ENCODE measurements around the gene MYO5C.

Gene MYO5C

DNA sequence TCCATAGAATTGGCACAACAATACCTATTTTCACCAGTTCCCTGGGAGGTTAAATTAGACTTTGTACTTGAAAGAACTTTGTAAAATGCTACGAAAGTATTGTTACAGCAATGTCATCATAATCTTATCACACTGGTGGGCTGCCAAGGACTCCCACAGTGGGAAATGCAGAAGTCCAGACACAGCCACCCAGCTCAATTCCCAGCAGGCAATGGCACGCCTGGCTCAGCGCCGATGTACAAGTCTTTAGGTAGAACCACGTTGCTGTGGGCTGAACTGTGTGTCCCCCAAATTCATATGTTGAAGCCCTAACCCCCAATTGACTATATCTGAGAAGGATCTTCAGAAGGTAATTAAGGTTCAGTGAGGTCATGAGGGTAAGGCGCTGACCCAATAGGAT, 12.3 kb downstream of the MYO5C start:
- TF ChIP-seq CTCF (IDR thresholded peaks at IDR 0.05; ENCODE audit: low read depth, low read length) = no peak
- no peak for DNase-seq (ENCODE audit: extremely low read depth, low read depth)

DNA sequence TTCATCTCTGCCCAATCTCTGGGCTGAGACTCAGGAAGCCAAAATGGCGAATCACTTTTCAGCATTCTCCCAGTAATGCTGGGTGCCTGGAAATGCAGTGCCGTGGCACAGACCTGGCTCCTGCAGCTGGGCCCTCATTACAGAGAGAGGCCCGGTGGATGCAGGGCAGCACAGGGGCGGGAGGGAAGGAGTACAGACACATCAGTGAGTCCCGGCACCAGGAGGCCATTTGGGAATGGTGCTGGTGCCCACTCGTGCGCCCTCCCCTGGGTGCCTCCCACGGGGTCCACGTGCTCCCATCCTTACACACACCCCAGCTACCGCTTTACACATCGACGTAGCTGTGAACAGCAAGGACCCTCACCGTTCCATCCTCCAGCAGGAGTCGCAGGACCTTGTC, 13.2 kb downstream of the MYO5C start:
- TF ChIP-seq CTCF (IDR thresholded peaks at IDR 0.05; ENCODE audit: low read depth, low read length) = no peak
- DNase-seq (ENCODE audit: extremely low read depth, low read depth) = no peak

GRCh38 chr15:52281085-52282035, 14.2 kb downstream of the MYO5C start:
- no peak for DNase-seq (ENCODE audit: extremely low read depth, low read depth)
- TF ChIP-seq CTCF (IDR thresholded peaks at IDR 0.05; ENCODE audit: low read depth, low read length) = no peak

DNA sequence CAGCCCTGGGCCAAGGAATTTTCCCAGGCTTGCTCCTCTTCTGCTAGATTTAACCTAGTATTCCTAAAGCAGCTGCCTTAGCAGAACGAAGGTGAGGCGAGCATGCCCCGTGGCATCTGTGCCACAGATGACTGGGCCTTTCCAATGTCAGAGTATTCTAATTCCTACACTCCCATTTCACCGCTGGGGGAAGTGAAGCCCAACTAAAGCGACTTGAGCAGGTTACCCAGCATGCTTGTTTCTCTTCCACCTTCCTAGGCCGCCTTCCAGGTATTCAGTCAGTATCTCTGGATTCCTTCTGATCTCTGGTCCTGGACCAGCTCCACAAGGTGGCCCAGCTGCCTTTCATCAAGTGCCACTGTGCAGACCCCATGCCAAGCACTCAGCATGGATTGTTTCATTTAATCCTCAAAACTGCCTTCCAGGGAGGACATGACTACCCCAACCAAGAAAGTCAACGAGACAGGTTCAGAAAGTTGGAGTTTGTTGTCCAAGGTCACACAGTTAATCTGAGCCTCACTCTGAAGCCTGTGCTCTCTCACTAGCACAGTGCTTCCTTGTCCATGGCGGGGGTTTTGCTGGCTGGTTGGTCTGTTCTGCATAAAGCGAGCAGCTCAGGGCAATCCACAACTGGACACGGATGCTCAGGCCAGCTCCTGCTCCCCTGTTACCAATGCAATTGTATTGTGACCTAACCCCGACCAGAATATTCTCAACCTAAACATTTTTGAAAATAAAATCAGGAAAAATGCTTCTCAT, 15.1 kb downstream of the MYO5C start:
- TF ChIP-seq CTCF (IDR thresholded peaks at IDR 0.05; ENCODE audit: low read depth, low read length) = no peak

GRCh38 chr15:52278636-52279367, 16.8 kb downstream of the MYO5C start:
- no peak for DNase-seq (ENCODE audit: extremely low read depth, low read depth)
- TF ChIP-seq CTCF (IDR thresholded peaks at IDR 0.05; ENCODE audit: low read depth, low read length) = no peak

More for the DNA sequence above, 15.1 kb downstream of the MYO5C start:
- DNase-seq (ENCODE audit: extremely low read depth, low read depth) = no peak

DNA sequence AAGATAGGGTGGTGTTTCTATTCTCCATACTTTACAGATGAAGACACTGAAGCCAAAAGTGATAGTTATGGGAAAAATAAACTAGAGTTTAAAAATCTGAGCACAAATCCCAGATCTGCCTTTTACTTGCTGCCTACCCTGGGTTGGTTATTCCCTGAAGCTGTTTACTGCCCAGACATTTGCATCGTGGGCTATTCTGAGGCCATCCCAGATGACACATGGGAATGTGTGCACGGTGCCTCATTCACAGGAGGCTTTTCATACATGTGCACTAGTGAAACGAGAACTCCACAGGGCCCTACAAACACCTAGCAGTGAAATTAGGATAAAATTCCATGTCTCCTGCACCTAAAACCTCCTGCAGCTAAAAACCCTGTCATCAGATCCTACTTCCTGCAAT, 17.5 kb downstream of the MYO5C start:
- no peak for TF ChIP-seq CTCF (IDR thresholded peaks at IDR 0.05; ENCODE audit: low read depth, low read length)
- no peak for DNase-seq (ENCODE audit: extremely low read depth, low read depth)

Measured in AG09319 (cell line).